ENCODE results near the gene ZIM2. TPM values are rescaled to one million over a fixed set of nuclear protein-coding genes. Genes with fewer than 3 reads are reported as not detected.

ZIM2 gene
- polyA plus RNA-seq, 4 donors, result 0.72 to 4.7 (median 2.6) TPM

GRCh38 chr19:56839652-56840450, 675 bp downstream of the ZIM2 start:
- peak in 3 of 4 donors; percentile 83 to 90 (median 89) for DNase-seq (ENCODE audit: low read depth in 4 of 4, low spot score in 2 of 4)

- peak; percentile 87 to 92 (median 90) for DNase-seq (ENCODE audit: low read depth in 4 of 4, low spot score in 2 of 4)
Measured at GRCh38 chr19:56838909-56839651, 1.4 kb downstream of the ZIM2 start.

GRCh38 chr19:56838024-56838908, 2.3 kb downstream of the ZIM2 start:
- DNase-seq (ENCODE audit: low read depth in 4 of 4, low spot score in 2 of 4), result peak; percentile 43 to 67 (median 56)

- peak; percentile 47 to 66 (median 65) for DNase-seq (ENCODE audit: low read depth in 4 of 4, low spot score in 2 of 4)
Measured at GRCh38 chr19:56837492-56838023, 3.0 kb downstream of the ZIM2 start.

GRCh38 chr19:56837004-56837403, 3.5 kb downstream of the ZIM2 start:
- DNase-seq (ENCODE audit: low read depth in 4 of 4, low spot score in 2 of 4), result no peak

- no peak for DNase-seq (ENCODE audit: low read depth in 4 of 4, low spot score in 2 of 4)
Measured at GRCh38 chr19:56836059-56836458, 4.5 kb downstream of the ZIM2 start.

GRCh38 chr19:56835401-56835800, 5.1 kb downstream of the ZIM2 start:
- DNase-seq (ENCODE audit: low read depth in 4 of 4, low spot score in 2 of 4), result no peak

- DNase-seq (ENCODE audit: low read depth in 4 of 4, low spot score in 2 of 4), result no peak
Measured at GRCh38 chr19:56834564-56835375, 5.8 kb downstream of the ZIM2 start.

- no peak for DNase-seq (ENCODE audit: low read depth in 4 of 4, low spot score in 2 of 4)
Measured at GRCh38 chr19:56832352-56832928, 8.1 kb downstream of the ZIM2 start.

GRCh38 chr19:56831255-56831654, 9.3 kb downstream of the ZIM2 start:
- DNase-seq (ENCODE audit: low read depth in 4 of 4, low spot score in 2 of 4), result no peak

- DNase-seq (ENCODE audit: low read depth in 4 of 4, low spot score in 2 of 4), result no peak
Measured at GRCh38 chr19:56829596-56829995, 10.9 kb downstream of the ZIM2 start.

GRCh38 chr19:56827708-56828107, 12.8 kb downstream of the ZIM2 start:
- no peak for DNase-seq (ENCODE audit: low read depth in 4 of 4, low spot score in 2 of 4)

- DNase-seq (ENCODE audit: low read depth in 4 of 4, low spot score in 2 of 4), result no peak
Measured at GRCh38 chr19:56823956-56824355, 16.6 kb downstream of the ZIM2 start.

- no peak for DNase-seq (ENCODE audit: low read depth in 4 of 4, low spot score in 2 of 4)
Measured at GRCh38 chr19:56823417-56823816, 17.1 kb downstream of the ZIM2 start.

- DNase-seq (ENCODE audit: low read depth in 4 of 4, low spot score in 2 of 4), result no peak
Measured at GRCh38 chr19:56822755-56823154, 17.8 kb downstream of the ZIM2 start.

- no peak for DNase-seq (ENCODE audit: low read depth in 4 of 4, low spot score in 2 of 4)
Measured at GRCh38 chr19:56821675-56822074, 18.9 kb downstream of the ZIM2 start.

GRCh38 chr19:56821209-56821608, 19.3 kb downstream of the ZIM2 start:
- DNase-seq (ENCODE audit: low read depth in 4 of 4, low spot score in 2 of 4), result no peak

- no peak for DNase-seq (ENCODE audit: low read depth in 4 of 4, low spot score in 2 of 4)
Measured at GRCh38 chr19:56819166-56819565, 21.4 kb downstream of the ZIM2 start.

- DNase-seq (ENCODE audit: low read depth in 4 of 4, low spot score in 2 of 4), result no peak
Measured at GRCh38 chr19:56814656-56815055, 25.9 kb downstream of the ZIM2 start.
